GM12892 (cell line): ENCODE measurements around the gene SRD5A2.

ENCODE experiments used
- POLR2A ChIP-seq: IDR thresholded peaks from 2 replicates; pipeline ENCODE4 v1.6.1; 2011; ENCODE audit warnings: low read depth, low read length, control low read depth
- POLR2AphosphoS5 ChIP-seq: IDR thresholded peaks from 2 replicates; pipeline ENCODE4 v1.6.1; 2011; ENCODE audit warnings: low read depth, low read length, control low read depth
- TAF1 ChIP-seq: IDR thresholded peaks from 2 replicates; pipeline ENCODE4 v1.6.1; 2011; ENCODE audit warnings: low read depth, mild to moderate bottlenecking, control low read depth, low read length, borderline replicate concordance

GRCh38 chr2:31511376-31511775, 69.4 kb downstream of the SRD5A2 start:
- no peak for TF ChIP-seq POLR2A
- TF ChIP-seq TAF1 = no peak
- TF ChIP-seq POLR2AphosphoS5 = no peak
